DMS79 treated with DMSO at 0.1 percent for 48 hours (cell line): Measurements from ENCODE around the gene PUM2.

Experiments
- DNase-seq: peaks from one replicate; lab custom pipeline; 2025; lab: John Stamatoyannopoulos, UW

PUM2 gene

DNA sequence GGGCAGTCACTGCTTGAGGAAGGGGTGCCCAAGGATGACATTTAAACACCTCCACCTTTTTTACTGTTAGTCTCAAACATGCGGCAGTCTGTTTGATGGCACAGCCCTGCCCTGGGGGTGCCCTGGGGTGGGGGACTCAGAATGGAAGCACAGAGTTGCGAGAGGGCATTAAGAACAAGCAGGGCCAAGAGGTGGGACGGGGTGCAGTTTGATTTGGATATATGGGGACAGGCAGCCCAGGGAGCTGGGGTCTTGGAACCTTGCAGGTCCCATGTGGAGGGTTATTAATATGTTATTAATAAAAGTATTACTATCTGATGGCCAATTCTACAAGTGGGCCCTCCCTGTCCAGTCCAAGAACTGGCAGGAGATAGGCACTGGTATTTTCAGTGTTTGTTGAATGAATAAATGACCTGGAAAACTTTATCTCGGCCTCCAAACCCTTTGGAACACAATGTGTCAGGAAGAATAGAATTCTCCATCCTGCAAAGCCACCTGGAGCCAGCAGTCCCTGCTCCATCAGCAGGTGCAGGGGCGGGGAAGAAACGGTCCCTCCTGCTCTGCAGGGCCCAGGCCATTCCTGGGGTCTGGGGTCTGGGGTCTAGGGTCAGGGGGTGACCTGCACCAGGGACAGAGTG lies 150.9 kb downstream of the PUM2 start:
- no peak for DNase-seq

DNA sequence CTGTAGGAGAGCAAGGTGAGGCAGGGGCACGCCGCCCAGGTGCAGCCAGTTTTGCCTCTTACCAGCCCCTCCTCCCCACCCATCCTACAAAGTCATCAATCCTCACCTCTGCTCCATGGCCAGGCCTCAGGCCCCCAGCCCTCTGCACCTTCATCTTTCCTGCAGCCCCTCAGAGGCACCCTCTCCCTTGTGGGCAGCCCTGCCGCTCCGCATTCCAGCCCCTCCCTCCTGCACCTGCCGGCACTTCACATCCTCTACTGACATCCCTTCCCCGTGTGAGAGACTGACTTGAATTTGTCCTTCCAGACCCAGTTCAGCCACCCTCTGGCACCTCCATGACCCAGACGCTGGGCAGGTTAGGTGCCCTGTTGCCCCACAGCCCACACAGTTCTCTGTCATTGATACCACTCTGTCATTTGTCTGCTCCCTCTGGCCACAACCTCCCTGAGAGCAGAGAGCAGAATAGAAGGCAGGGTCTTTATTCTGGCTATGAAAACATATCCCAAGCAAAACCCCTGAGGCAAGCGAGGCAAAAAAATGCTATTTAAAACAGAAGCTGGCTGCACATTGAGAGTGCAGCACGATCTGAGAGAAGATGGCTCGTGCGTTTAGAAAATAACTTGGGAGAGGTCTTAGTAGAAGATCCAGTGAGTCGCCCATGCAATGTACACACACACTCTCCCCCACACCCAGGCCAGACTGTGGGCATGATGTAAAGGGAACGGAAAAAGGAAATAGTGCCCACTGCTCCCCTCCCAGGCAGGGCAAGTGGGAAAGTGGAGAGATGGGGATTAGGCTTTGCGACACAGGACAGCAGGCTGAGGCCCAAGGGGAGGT lies 151.6 kb downstream of the PUM2 start:
- peak; percentile 51 for DNase-seq
